KMS-11 (cell line): Measurements from ENCODE around the gene CEBPA.

Experiments used
- H2AFZ ChIP-seq: fragments of 200-600 bp; sonication (generic); 2 replicates; pipeline ENCODE4 v1.6.1; 2016; ENCODE audit warnings: antibody characterized with exemption, mixed run types, low read depth
- H3K27ac ChIP-seq: fragments of 200-600 bp; sonication (generic); 2 replicates; pipeline ENCODE4 v1.6.1; 2016; ENCODE audit warnings: mild to moderate bottlenecking, mixed run types
- H3K27me3 ChIP-seq: fragments of 200-600 bp; sonication (generic); 2 replicates; pipeline ENCODE4 v1.6.1; 2017; ENCODE audit warnings: mild to moderate bottlenecking, low read depth, mixed run types, moderate library complexity; ENCODE audit not compliant: insufficient read depth
- H3K36me3 ChIP-seq: fragments of 200-600 bp; sonication (generic); 2 replicates; pipeline ENCODE4 v1.6.1; 2017; ENCODE audit warnings: mild to moderate bottlenecking, mixed run types; ENCODE audit not compliant: insufficient read depth
- H3K4me1 ChIP-seq: fragments of 200-600 bp; sonication (generic); 2 replicates; pipeline ENCODE4 v1.6.1; 2016; ENCODE audit warnings: mild to moderate bottlenecking, low read depth, mixed run types; ENCODE audit not compliant: poor library complexity, severe bottlenecking
- H3K4me2 ChIP-seq: fragments of 200-600 bp; sonication (generic); 2 replicates; pipeline ENCODE4 v1.7.0; 2016; ENCODE audit warnings: mild to moderate bottlenecking, mixed run types
- H3K4me3 ChIP-seq: fragments of 200-600 bp; sonication (generic); IDR thresholded peaks from 2 replicates; pipeline ENCODE4 v1.6.1; 2017; ENCODE audit warnings: low read depth, low read length, mixed read lengths; ENCODE audit not compliant: insufficient read depth
- H3K79me2 ChIP-seq: fragments of 200-600 bp; sonication (generic); 2 replicates; pipeline ENCODE4 v1.6.1; 2016; ENCODE audit warnings: low read depth, mixed run types; ENCODE audit not compliant: insufficient read depth
- H3K9ac ChIP-seq: fragments of 200-600 bp; sonication (generic); 2 replicates; pipeline ENCODE4 v1.6.1; 2016; ENCODE audit warnings: mild to moderate bottlenecking, mixed run types
- H4K20me1 ChIP-seq: fragments of 200-600 bp; sonication (generic); 2 replicates; pipeline ENCODE4 v1.6.1; 2016; ENCODE audit warnings: mild to moderate bottlenecking, mixed run types; ENCODE audit not compliant: insufficient read depth
- CTCF ChIP-seq: fragments of 200-600 bp; sonication (generic); conservative IDR thresholded peaks from 2 replicates; pipeline ENCODE4 v1.6.1; 2017; ENCODE audit warnings: low read depth, mild to moderate bottlenecking, antibody characterized with exemption, low read length, moderate library complexity, mixed read lengths

CEBPA gene

GRCh38 chr19:33302175-33302973 is at the start of gene CEBPA:
CEBPA (minus strand) TSS chr19:33302534; CDS start chr19:33302414, 120 bp downstream.
- H3K36me3 ChIP-seq, result no peaks in the 10 kb centered on the region
- peak within 1 kb of the TSS; percentile 64 for H3K27ac ChIP-seq
- peak; percentile 27; the same call in 1 of the 2 replicates for TF ChIP-seq CTCF
- peak within 1 kb of the TSS; percentile 98 for H2AFZ ChIP-seq
- H3K9ac ChIP-seq, result peak within 1 kb of the TSS; percentile 92
- H3K4me2 ChIP-seq, result peak within 1 kb of the TSS; percentile 80
- no peaks in the 10 kb centered on the region for H3K79me2 ChIP-seq
- H3K4me1 ChIP-seq, result peaks cover 4% of the 10 kb centered on the region
- H3K4me3 ChIP-seq, result no peak within 1 kb of the TSS
- H4K20me1 ChIP-seq, result no peaks in the 10 kb centered on the region
- H3K27me3 ChIP-seq, result no peaks in the 10 kb centered on the region

DNA sequence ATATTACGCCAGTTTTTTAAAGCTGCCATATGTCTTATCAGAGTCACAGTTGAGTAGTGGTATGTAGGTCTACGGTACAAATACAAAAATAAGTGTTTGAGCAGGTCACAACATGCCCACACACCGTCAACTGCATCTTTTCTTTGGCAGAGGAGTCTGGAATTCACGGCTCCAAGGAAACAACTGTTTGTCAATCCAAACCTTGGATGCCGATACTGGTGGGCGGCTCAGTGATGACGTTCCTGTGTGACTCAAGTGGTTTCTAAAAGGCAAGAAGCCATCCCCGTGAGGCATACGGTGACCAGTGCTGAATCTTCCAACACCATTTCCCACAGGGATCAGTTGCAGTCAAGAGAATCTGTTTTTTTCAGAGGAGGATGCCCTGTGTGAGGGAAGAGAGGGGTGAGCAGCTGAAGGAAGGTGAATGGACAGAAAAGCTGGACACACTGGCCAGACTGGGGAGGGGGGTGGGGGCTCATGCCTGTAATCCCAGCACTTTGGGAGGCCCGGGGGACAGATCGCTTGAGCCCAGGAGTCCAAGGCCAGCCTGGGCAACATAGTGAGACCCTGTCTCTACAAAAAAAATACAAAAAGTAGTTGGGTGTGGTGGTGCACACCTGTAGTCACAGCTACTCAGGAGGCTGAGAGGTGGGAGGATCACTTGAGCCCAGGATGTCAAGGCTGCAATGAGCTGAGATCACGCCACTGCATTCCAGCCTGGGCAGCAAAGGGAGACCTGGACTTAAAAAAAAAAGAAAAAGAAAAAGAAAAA is 48.4 kb upstream of the CEBPA start:
- Histone ChIP-seq H3K27me3 (no peaks in the 10 kb centered on the region), H3K36me3 (no peaks in the 10 kb centered on the region), H3K4me3 (no peak overlapping the region), H3K9ac (no peak overlapping the region), H2AFZ (no peak overlapping the region), H3K27ac (no peak overlapping the region), H3K4me2 (no peak overlapping the region), H3K4me1 (no peaks in the 10 kb centered on the region), H3K79me2 (no peaks in the 10 kb centered on the region), H4K20me1 (no peaks in the 10 kb centered on the region)
- TF ChIP-seq CTCF, result no peak

- H3K36me3 ChIP-seq, result no peaks in the 10 kb centered on the region
- TF ChIP-seq CTCF, result no peak
- no peaks in the 10 kb centered on the region for H4K20me1 ChIP-seq
- no peak overlapping the region for H3K4me3 ChIP-seq
- no peak overlapping the region for H3K27ac ChIP-seq
- no peaks in the 10 kb centered on the region for H3K4me1 ChIP-seq
- H3K79me2 ChIP-seq, result no peaks in the 10 kb centered on the region
- no peaks in the 10 kb centered on the region for H3K27me3 ChIP-seq
- H3K9ac ChIP-seq, result no peak overlapping the region
- no peak overlapping the region for H2AFZ ChIP-seq
- H3K4me2 ChIP-seq, result no peak overlapping the region
Observed at GRCh38 chr19:33349319-33350289, 47.3 kb upstream of the CEBPA start.
